ENCODE results near the gene FCGR3A.
"Not testable (repeated sequence)": the region's sequence is repeated elsewhere in the genome, so short reads cannot be mapped to it uniquely, and the experiment has no call there.

FCGR3A gene

GRCh38 chr1:161523817-161524741 is 25.5 kb downstream of the FCGR3A start, which contains the start of gene HSPA6:
Gene HSPA6 (plus strand): TSS chr1:161524540. CDS start chr1:161524659, 119 bp downstream.
- CTCF ChIA-PET = not testable (repeated sequence)
- DNase-seq (ENCODE audit: low spot score) = peak; percentile 91
- POLR2A ChIA-PET (ENCODE audit: low non-redundant PET) = interaction anchor here (0.7 kb wide), 1 partner anchor 44 kb away, joined by 4 read pairs; no protein-coding TSS in a partner anchor
- H3K27ac ChIP-seq = peak within 1 kb of the TSS; percentile 95

DNA sequence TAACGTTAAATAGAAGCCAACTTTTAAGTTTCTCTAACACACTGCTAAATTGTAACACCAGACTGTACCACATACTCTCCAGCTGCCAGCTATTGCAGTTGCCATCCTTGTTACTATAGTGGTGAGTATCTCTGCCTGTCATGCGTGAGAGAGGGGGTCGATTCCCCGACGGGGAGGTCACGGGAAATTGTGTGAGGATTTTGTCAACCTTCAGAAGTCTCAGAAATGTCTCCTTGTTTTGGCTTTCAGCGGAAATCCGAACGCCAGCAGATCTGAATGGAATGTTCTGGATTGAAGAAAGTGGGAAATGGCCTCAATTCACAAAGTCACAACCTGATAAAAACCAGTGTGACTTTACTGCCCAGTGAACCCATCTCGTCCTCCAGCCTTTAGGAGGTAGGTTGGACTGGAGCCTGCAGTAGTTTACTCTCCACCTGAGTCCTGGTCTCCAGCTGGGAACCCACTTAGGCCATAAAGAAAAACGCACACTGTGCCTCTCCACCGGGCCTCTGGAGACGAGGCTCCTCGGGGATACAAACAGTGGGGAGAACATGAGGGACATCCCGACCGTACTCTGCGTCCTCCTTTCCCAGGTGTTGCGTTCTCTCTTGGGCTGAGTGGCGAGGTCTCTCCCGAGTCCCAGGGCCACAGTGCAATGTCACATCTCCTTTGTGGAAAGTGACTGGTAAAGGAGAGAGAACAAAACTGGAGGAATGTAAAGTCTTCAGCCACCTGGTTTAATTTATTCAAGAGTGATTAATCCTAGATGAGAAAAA is 26.4 kb downstream of the FCGR3A start:
- CTCF ChIA-PET; POLR2A ChIA-PET (ENCODE audit: low non-redundant PET); DNase-seq (ENCODE audit: low spot score): not testable (repeated sequence)
- H3K27ac ChIP-seq = peak overlapping the region; percentile 95; the same call in 1 of the 2 replicates

GRCh38 chr1:161513953-161514352 is 35.7 kb downstream of the FCGR3A start:
- CTCF ChIA-PET; H3K27ac ChIP-seq; POLR2A ChIA-PET (ENCODE audit: low non-redundant PET); DNase-seq (ENCODE audit: low spot score): not testable (repeated sequence)

DNA sequence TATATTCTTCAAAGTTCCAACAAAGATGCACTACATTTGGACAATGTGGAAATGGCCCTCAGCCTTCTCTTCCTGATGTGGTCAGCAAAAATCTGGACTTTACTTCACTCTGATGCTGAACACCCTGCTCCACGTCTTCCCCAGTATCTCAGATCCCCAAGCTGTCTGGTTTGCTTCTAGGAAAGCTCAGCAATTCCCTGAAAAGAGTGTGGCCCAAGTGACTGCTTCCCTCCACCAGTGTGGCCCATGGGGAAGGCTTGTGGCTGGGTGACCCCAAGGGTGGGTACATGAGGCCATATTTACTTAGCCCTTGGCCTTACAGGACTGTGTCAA is 36.2 kb downstream of the FCGR3A start:
- POLR2A ChIA-PET (ENCODE audit: low non-redundant PET); DNase-seq (ENCODE audit: low spot score); CTCF ChIA-PET; H3K27ac ChIP-seq: not testable (repeated sequence)

GRCh38 chr1:161512636-161513447 is 36.8 kb downstream of the FCGR3A start:
- POLR2A ChIA-PET (ENCODE audit: low non-redundant PET); CTCF ChIA-PET; DNase-seq (ENCODE audit: low spot score); H3K27ac ChIP-seq: not testable (repeated sequence)

DNA sequence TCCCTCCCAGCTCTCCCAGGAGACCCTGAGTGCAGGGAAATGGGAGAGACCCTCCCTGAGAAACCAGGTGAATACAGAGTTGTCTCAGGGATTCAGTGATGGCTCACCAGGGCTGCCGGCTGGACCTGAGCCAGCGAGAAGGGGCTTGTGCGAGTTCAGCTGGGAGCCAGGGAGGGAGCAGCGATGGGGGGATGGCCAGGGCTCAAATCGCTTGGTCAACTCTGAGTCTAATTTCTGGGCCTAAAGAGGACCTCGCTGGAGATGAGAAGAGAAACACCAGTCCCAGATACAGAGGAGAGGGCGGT is 37.9 kb downstream of the FCGR3A start:
- DNase-seq (ENCODE audit: low spot score) = no peak
- ChIA-PET POLR2A (ENCODE audit: low non-redundant PET) (no interaction called here), CTCF (no interaction called here)
- TF ChIP-seq, protein P1, sequence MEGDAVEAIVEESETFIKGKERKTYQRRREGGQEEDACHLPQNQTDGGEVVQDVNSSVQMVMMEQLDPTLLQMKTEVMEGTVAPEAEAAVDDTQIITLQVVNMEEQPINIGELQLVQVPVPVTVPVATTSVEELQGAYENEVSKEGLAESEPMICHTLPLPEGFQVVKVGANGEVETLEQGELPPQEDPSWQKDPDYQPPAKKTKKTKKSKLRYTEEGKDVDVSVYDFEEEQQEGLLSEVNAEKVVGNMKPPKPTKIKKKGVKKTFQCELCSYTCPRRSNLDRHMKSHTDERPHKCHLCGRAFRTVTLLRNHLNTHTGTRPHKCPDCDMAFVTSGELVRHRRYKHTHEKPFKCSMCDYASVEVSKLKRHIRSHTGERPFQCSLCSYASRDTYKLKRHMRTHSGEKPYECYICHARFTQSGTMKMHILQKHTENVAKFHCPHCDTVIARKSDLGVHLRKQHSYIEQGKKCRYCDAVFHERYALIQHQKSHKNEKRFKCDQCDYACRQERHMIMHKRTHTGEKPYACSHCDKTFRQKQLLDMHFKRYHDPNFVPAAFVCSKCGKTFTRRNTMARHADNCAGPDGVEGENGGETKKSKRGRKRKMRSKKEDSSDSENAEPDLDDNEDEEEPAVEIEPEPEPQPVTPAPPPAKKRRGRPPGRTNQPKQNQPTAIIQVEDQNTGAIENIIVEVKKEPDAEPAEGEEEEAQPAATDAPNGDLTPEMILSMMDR (conservative IDR thresholded peaks at IDR 0.05; ENCODE audit: low read depth) = no peak
- H3K27ac ChIP-seq = no peak overlapping the region

GRCh38 chr1:161511018-161511755 is 38.4 kb downstream of the FCGR3A start:
- no peak for DNase-seq (ENCODE audit: low spot score)
- ChIA-PET POLR2A (ENCODE audit: low non-redundant PET) (no interaction called here), CTCF (no interaction called here)
- TF ChIP-seq, protein P1 (conservative IDR thresholded peaks at IDR 0.05; ENCODE audit: low read depth) = no peak
- no peak overlapping the region for H3K27ac ChIP-seq

DNA sequence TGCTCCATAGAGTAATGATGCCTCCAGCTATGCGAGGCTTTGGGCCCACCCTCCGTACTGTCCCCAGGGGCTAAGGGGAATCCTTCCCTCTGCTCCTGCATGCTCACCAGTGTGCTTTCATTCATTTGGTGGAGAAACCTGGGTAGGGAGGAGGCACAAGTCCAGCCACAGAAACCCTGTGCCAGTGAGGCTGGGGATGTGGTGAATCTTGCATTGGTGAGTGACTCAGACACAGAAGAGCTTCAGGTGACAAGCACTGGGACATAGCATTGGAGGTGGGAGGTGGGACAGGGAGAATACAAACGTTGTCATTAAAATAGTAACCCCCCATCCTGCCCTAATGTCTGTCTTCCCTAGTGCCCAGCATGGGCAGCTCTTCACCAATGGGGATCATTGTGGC is 39.1 kb downstream of the FCGR3A start:
- POLR2A ChIA-PET (ENCODE audit: low non-redundant PET) = no interaction called here
- CTCF ChIA-PET = no interaction called here
- no peak overlapping the region for H3K27ac ChIP-seq
- TF ChIP-seq, protein P1 (conservative IDR thresholded peaks at IDR 0.05; ENCODE audit: low read depth) = no peak
- DNase-seq (ENCODE audit: low spot score) = no peak
